GM12874 (cell line): Measurements from ENCODE around the gene NUMBL.

ENCODE experiments used
- CTCF ChIP-seq: IDR thresholded peaks from 2 replicates; pipeline ENCODE4 v1.5.1; 2011; ENCODE audit warnings: low read depth, mild to moderate bottlenecking, control low read depth, low read length, moderate library complexity; ENCODE audit not compliant: insufficient read depth

NUMBL gene

GRCh38 chr19:40650749-40651305, 39.6 kb downstream of the NUMBL start:
- no peak for TF ChIP-seq CTCF

GRCh38 chr19:40646743-40647254, 43.7 kb downstream of the NUMBL start:
- TF ChIP-seq CTCF: no peak

- TF ChIP-seq CTCF: no peak
Observed at GRCh38 chr19:40642757-40643305, 47.6 kb downstream of the NUMBL start.

GRCh38 chr19:40642051-40642706, 48.3 kb downstream of the NUMBL start:
- TF ChIP-seq CTCF: no peak

- TF ChIP-seq CTCF: no peak
Observed at GRCh38 chr19:40641281-40641680, 49.2 kb downstream of the NUMBL start.

- TF ChIP-seq CTCF: no peak
Observed at GRCh38 chr19:40640744-40641143, 49.7 kb downstream of the NUMBL start.

GRCh38 chr19:40639638-40639982, 50.8 kb downstream of the NUMBL start:
- TF ChIP-seq CTCF: no peak
